Measurements from ENCODE around the gene SLC10A2. TPM values are rescaled to one million over a fixed set of nuclear protein-coding genes. Genes with fewer than 3 reads are reported as not detected.

Gene SLC10A2
- total RNA-seq, 4 donors from 2014 or later: 0.13 to 0.16 TPM; not detected in 2

DNA sequence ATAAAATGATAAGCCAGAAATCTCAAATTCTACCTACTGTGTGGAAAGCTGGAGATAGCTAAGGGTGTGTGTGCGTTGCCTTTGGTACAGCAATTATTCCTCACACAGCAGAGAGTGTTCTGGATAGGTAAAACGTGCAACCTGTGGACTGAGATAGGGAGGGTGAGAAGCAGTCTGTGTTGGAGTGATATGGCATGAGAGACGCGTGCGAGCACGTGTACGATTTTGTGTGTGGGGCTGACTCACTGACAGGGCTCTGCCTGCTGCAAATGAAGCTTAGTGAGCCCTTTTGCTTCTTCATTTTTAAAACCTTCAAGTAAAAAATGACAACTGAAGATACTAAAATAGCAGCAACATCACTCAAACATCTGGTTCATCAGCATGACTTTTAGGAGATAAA lies 35.7 kb upstream of the SLC10A2 start:
- no peak for TF ChIP-seq EP300 (IDR thresholded peaks at IDR 0.05)
- TF ChIP-seq, protein P1, sequence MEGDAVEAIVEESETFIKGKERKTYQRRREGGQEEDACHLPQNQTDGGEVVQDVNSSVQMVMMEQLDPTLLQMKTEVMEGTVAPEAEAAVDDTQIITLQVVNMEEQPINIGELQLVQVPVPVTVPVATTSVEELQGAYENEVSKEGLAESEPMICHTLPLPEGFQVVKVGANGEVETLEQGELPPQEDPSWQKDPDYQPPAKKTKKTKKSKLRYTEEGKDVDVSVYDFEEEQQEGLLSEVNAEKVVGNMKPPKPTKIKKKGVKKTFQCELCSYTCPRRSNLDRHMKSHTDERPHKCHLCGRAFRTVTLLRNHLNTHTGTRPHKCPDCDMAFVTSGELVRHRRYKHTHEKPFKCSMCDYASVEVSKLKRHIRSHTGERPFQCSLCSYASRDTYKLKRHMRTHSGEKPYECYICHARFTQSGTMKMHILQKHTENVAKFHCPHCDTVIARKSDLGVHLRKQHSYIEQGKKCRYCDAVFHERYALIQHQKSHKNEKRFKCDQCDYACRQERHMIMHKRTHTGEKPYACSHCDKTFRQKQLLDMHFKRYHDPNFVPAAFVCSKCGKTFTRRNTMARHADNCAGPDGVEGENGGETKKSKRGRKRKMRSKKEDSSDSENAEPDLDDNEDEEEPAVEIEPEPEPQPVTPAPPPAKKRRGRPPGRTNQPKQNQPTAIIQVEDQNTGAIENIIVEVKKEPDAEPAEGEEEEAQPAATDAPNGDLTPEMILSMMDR (IDR thresholded peaks at IDR 0.05): no peak
- no peak for TF ChIP-seq POLR2AphosphoS5 (IDR thresholded peaks at IDR 0.05)
- TF ChIP-seq POLR2A (IDR thresholded peaks at IDR 0.05): no peak

DNA sequence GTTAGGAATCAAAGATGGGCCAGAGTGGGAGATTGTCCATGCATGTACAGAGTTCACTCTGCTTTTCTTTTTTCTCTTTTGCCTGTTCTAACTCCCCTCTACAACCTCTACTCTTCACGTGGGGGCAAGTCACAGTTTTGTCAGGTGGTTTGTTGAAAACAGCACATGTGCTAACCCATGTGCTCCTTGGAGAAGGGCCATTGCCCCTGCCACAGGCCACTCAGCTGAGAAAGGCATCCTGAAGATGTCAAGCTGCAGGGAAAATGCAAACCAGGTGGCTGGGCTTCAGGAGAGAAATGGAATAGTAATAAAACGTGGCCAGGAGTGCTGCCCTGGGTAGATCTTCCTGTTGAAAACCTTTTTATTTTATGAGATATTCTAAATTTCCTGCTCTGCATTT lies 35.3 kb upstream of the SLC10A2 start:
- no peak overlapping the region for H3K4me3 ChIP-seq
- WGBS: 9% methylated on average over 2 of the region's 2 CpGs
- no peak overlapping the region for H3K27ac ChIP-seq
- H3K4me1 ChIP-seq: no peaks in the 10 kb centered on the region
- no peaks in the 10 kb centered on the region for H3K27me3 ChIP-seq
- no peaks in the 10 kb centered on the region for H3K36me3 ChIP-seq
- TF ChIP-seq, protein P1 (IDR thresholded peaks at IDR 0.05): no peak
- no peak for TF ChIP-seq EP300 (IDR thresholded peaks at IDR 0.05)
- no peak for TF ChIP-seq POLR2AphosphoS5 (IDR thresholded peaks at IDR 0.05)
- TF ChIP-seq POLR2A (IDR thresholded peaks at IDR 0.05): no peak
- no peak for DNase-seq (ENCODE audit: low spot score in 2 of 2)
- no peaks in the 10 kb centered on the region for H3K9me3 ChIP-seq

More for the DNA sequence above, 35.7 kb upstream of the SLC10A2 start:
- H3K27me3 ChIP-seq: no peaks in the 10 kb centered on the region
- DNase-seq (ENCODE audit: low spot score in 2 of 2): no peak
- H3K4me1 ChIP-seq: no peaks in the 10 kb centered on the region
- H3K36me3 ChIP-seq: no peaks in the 10 kb centered on the region
- no peaks in the 10 kb centered on the region for H3K9me3 ChIP-seq
- WGBS: 57% methylated on average over 7 of the region's 7 CpGs
- no peak overlapping the region for H3K27ac ChIP-seq
- H3K4me3 ChIP-seq: no peak overlapping the region

DNA sequence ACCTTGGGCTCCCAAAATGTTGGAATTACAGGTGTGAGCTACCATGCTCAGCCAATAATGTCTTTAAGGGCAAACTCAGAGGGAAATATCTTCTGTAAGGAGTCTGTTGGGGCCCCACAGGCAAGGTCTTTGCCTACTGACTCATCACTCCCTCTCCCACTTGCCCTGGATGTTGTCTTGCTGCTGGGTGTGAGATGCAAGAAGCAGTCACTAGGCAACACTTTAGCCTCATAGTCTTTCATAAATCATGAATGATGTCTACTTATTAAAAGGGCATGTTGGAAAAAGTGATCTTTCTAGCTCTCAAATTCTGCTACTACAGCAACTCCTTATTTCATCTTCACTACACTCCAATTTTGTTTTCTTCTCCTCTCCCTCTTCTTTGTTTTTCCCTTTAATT lies 34.6 kb upstream of the SLC10A2 start:
- no peak overlapping the region for H3K4me3 ChIP-seq
- no peaks in the 10 kb centered on the region for H3K4me1 ChIP-seq
- no peaks in the 10 kb centered on the region for H3K27me3 ChIP-seq
- H3K9me3 ChIP-seq: no peaks in the 10 kb centered on the region
- no peak for DNase-seq (ENCODE audit: low spot score in 2 of 2)
- TF ChIP-seq, protein P1 (IDR thresholded peaks at IDR 0.05): no peak
- no peak for TF ChIP-seq POLR2A (IDR thresholded peaks at IDR 0.05)
- no peak for TF ChIP-seq EP300 (IDR thresholded peaks at IDR 0.05)
- no peak for TF ChIP-seq POLR2AphosphoS5 (IDR thresholded peaks at IDR 0.05)
- no peaks in the 10 kb centered on the region for H3K36me3 ChIP-seq
- no peak overlapping the region for H3K27ac ChIP-seq

DNA sequence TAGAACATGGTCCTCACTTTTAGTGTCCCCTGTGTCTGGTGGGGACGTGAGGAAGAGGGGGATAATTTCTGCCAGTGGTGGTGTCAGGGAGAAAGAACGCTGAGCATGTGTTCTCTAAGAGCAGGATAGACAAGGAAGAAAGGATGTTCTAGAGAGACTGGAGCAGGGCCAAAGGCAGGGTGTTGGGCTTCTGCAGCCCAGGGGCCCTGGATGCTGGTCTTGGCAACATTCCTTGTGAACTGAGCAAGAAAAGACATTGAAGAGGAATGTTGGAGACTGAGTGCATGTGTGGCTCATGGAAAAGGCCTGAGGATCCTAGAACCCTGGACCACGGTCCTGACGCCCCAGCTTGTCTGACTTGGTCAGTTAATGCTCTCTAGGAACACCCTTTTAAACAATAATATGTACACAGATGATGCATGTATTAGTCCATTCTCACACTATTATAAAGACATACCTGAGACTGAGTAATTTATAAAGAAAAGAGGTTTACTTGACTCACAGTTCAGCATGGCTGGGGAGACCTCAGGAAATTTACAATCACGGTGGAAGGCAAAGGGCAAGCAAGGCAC lies 33.6 kb upstream of the SLC10A2 start:
- no peak overlapping the region for H3K27ac ChIP-seq
- no peaks in the 10 kb centered on the region for H3K36me3 ChIP-seq
- H3K4me3 ChIP-seq: no peak overlapping the region
- H3K9me3 ChIP-seq: no peaks in the 10 kb centered on the region
- no peak for DNase-seq (ENCODE audit: low spot score in 2 of 2)
- 66% methylated on average over 5 of the region's 5 CpGs for WGBS
- no peaks in the 10 kb centered on the region for H3K27me3 ChIP-seq
- H3K4me1 ChIP-seq: no peaks in the 10 kb centered on the region
- TF ChIP-seq, protein P1 (IDR thresholded peaks at IDR 0.05): no peak
- no peak for TF ChIP-seq POLR2A (IDR thresholded peaks at IDR 0.05)
- TF ChIP-seq POLR2AphosphoS5 (IDR thresholded peaks at IDR 0.05): no peak
- TF ChIP-seq EP300 (IDR thresholded peaks at IDR 0.05): no peak

DNA sequence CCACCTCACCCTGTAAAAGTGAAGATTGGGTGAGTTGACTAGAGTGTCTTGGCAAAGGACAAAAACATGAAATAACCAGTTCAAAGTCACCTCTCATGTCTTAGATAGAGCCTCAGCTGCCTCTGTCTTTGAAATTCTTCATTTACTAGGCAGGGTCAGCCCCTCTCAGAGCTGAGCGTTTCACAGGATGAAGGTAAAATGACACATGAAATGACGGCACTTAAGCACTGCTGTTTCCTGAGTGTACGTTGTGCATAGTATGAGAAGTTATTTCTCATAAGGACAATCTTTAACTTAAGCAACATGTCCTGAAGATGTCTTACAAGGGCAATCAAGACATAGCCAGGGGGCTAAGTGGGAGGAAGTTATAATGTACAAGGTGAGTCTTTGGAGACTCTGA lies 32.3 kb upstream of the SLC10A2 start:
- Histone ChIP-seq H3K9me3 (peaks cover 6% of the 10 kb centered on the region), H3K4me1 (no peaks in the 10 kb centered on the region), H3K4me3 (no peak overlapping the region), H3K27me3 (no peaks in the 10 kb centered on the region), H3K36me3 (no peaks in the 10 kb centered on the region), H3K27ac (no peak overlapping the region)
- TF ChIP-seq POLR2A (IDR thresholded peaks at IDR 0.05) (no peak), EP300 (IDR thresholded peaks at IDR 0.05) (no peak), POLR2AphosphoS5 (IDR thresholded peaks at IDR 0.05) (no peak)
- TF ChIP-seq, protein P1 (IDR thresholded peaks at IDR 0.05): no peak
- no peak for DNase-seq (ENCODE audit: low spot score in 2 of 2)
- 68% methylated on average over 3 of the region's 3 CpGs for WGBS
